HG03520 (cell line): ENCODE data around the gene MED20.
A peak's percentile ranks its signal among the peaks of the same experiment; 100 is the strongest.

Source experiments
- ATAC-seq: cut with Tn5 transposase; IDR thresholded peaks from one replicate; pipeline ENCODE4 v1.9.1; 2021; ENCODE audit warnings: mild to moderate bottlenecking, moderate library complexity; ENCODE audit not compliant: unreplicated experiment

The MED20 gene

DNA sequence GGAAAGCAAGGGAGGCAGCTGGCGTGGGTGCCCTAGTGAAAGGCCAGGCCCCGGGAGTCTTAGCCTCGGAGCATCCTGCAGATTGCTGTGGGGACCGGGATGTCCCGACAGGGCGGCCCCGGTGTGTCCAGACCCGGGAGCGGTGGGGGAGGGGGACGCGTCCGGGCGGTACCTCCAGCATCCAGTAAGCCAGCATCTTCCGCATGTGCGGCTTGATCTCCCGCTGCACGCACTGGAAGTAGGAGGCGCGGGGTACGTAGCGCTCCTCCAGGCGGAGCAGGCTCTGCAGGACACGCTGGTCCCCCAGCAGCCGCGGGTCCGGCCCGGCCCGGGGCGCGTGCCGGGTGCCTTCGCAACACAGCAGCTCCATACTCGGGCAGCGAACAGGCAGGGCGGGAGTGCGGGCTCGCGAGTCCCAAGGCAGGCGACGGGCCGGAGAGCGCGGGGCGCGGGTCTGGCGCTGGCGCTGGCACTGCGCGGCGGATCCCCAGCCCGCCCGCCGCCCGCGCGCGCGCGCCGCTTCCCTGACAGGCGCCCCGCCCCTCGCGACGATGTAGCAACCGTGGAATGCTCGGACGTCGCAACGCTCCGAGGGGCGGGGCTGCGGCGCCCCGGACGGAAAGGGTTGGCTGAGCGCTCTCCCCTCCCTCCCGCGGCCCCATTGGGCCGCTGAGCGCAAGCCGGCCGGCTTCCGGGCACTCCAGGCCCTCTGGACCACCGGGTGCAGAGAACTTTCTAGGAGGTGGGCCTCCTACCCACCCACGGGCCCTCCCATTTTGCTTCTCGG, 20.5 kb upstream of the MED20 start, which contains the start of gene CCND3:
CCND3 (minus strand) TSS at position 529 of the 787 bp plus-strand sequence; CDS start at position 370, 159 bp downstream.
- peak; percentile 91 for ATAC-seq

DNA sequence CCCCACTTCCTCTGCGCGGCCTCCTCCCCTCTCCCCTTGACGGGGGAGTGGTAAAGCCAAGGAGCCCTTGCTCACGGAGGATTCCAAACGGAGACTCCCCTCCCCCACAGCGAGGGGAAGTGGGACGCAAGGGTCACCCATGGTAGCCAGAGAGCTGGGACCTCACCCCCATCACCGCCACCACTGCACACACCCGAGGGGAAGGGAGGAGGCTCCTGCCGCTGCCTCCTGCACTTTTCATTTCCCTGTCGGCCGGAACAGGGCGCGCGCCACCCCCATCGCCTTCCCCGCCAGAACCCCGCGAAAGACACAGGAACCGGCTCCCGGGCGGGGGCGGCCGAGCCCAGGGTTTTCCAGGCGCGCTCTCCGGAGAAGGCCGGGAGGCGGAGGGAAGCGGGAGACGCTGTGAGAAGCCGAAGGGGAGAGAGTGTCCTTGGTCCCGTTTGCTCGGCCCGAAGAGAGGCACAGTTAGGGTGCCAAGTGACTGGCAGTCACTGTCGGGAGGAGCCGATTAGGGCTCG, 19.9 kb upstream of the MED20 start:
- no peak for ATAC-seq

- no peak for ATAC-seq
Measured at GRCh38 chr6:41939848-41940758, 19.2 kb upstream of the MED20 start.

DNA sequence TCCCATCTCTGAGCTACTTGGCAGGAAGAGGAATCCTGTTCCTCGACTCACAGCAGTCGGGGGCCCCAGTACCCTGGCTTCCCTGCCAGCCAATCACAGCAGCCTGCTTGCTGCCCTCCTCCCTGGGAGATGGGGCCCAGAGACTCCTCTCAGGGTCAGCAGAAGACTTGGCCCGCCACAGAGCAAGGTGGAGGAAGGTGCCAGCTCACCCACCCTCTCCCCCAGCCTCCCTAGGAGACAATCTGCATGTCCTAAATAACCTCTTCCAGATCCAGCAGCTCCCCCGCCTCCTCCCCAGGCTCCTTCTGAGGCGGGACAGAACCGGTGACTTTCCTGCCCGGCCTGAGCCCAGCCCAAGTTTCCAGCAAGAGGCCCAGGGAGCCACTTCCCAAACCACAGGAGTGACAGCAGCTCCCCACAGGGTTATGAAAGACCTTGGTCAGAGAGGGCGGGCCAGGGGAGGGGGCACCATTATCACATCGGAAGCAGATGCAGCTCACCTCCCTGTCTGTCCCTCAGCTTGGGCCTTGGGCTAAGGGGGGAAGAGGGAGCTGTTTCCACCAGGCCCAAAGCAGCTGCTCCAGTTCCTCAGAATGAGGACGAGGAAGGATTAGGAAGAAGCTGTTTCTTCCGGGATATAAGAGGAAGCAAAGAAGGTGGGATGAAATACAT, 18.4 kb upstream of the MED20 start:
- ATAC-seq, result no peak

DNA sequence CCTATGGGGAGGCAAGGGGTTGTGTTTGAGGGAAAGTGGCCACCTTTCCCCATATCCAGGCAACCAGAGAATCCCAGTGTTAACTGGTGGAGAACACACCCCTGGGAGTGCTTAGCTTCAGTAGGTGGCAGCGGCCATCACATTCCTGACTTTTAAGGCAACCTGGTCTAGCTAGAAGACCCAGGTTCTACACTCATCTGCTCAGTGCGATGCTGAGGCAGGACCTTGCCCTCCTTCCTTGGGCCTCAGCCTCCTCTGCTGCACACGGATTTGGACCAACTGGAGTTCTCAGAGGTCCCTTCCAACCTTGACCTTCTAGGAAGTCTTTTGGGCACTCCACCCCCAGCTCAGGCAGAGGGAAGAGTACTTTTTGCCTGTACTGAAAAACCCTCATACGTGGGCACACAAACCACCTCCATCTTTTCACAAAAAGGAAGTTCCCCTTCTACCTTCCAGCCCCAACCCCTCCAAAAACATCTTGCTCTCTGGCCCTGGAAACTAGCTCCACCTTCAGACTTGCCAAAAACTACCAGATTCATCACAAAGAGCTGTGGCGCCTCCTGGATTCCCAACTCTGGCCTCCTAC, 17.7 kb upstream of the MED20 start:
- no peak for ATAC-seq

DNA sequence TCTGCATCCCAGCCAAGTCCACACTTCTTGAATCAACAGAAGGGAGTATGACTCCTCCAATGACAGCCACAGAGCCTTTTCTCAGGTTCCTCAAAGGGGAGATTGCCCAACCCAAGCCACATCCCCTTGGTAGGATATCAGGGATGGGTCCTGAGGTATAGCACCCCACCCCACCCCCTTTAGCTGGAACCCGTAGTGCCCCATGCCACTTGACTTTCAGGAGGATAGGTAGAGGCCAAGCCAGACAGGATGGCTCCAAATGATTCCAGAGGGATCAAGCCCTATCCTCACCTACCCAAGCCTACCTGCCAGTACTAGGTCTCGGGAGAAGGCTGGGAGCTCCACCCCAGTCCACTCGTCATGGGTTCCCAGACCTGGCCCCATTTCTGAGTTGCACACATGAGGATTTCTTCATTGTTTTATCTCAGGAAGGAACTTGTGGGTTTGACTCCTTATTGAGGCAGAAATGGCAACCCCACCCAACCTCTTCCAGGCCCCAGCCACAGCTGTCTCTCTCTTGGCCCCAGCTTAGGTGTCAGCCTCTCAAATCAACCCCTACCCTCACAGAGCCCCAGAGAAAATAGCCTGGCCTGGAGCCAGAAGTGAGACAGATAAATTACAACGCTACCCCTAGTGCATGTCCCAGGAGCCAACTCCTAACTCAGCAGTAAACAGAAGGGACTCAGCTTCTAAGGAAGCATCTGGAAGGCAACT, 17.1 kb upstream of the MED20 start:
- no peak for ATAC-seq

- ATAC-seq, result no peak
Measured at GRCh38 chr6:41937472-41937860, 16.5 kb upstream of the MED20 start.

- ATAC-seq, result peak; percentile 47
Measured at GRCh38 chr6:41936073-41936837, 15.3 kb upstream of the MED20 start.

DNA sequence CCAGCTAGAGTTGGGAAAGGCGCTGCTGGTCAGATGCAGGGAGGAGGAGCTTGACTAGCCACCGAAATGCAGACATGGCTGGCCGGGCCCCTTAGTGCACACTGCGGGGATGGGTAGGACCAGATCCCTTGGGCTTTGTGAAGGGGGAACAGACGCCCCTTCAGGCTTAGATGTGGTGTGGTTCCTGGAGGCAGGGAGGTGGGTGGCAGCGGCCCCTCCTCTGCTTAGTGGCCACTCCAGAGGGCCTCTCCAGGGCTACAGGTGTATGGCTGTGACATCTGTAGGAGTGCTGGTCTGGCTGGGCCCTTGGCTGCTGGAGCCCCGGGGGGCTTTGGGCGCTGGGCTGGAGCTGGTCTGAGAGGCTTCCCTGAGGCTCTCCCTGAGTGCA, 14.7 kb upstream of the MED20 start:
- ATAC-seq, result no peak

DNA sequence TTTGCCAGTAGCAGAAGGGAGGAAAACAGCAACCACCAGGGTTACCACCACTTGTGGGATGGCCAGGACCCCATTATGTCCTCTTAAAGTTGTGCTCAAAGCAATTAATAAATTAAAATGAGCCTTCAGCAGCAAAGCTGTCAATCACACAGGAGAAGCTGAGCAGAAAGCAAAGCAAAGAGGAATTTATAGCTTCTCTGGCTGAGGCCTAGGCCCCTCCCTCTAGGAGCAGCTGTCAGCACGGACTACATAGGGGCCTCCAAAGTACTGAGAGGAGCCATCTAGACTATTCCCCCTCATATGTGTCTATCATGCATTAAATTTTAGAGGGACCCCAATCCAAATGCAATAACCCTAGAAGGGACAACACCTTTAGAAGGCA, 14.2 kb upstream of the MED20 start:
- no peak for ATAC-seq

GRCh38 chr6:41934278-41935192, 13.6 kb upstream of the MED20 start:
- ATAC-seq, result no peak

GRCh38 chr6:41932378-41932777, 11.4 kb upstream of the MED20 start:
- ATAC-seq, result no peak

- ATAC-seq, result no peak
Measured at GRCh38 chr6:41931792-41932191, 10.9 kb upstream of the MED20 start.

- no peak for ATAC-seq
Measured at GRCh38 chr6:41929924-41930323, 9.0 kb upstream of the MED20 start.

DNA sequence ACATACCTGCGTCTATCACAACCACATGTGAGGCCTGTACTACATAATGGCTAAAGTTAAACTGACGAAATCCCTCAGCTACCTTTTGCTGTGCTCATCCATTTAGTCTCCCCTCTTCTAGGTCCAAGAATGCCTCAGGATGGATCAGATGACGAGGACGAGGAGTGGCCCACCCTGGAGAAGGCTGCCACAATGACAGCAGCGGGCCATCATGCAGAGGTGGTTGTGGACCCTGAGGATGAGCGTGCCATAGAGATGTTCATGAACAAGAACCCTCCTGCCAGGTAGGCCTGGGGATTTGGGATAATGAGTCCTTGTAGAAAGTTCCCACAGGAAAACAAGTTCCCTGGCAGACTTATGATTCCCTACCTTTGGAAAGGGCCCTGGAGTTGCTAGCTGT, 6.3 kb upstream of the MED20 start:
- no peak for ATAC-seq

DNA sequence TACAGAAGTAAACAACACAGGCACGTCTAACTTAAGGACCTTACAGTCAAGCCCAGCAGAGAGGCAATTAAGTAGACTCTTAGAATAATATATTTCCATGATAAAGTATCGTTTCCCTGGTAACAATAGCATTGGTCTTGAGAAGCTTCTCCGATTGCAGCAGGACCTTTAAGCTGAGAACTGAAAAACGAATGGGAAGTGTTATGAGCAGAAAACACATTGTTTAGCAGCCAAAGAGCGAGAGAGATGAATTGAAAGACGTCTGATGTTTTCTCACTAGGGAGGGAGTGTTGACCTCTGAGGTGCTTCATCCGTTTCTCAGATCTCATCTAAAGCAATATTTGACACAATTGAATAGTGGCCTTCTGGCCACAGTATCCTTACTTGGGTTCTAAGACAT, 1.2 kb upstream of the MED20 start:
- no peak for ATAC-seq

- no peak for ATAC-seq
Measured at GRCh38 chr6:41921712-41921998, 716 bp upstream of the MED20 start.

DNA sequence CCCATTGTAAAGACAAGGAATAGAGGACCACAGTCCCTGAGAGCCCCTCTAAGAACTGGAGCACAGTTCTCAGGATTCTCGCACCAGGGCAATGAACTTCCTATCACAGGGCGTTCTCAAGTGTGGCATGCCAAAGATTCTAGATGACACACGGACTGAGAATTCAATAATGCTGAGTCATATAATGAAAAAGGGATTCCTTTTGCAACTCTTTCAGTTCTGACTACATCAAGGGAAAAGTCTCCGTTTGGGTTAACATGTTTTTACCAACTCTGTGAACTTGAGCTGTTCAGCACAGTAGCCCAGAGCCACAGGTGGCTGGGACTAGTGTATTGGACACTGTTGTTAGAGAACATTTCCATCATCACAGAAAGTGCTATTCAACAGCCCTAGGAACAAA, 3.4 kb downstream of the MED20 start:
- no peak for ATAC-seq
